PC-3 (cell line): ENCODE data around the gene ARHGEF16. TPM values are rescaled to one million over a fixed set of nuclear protein-coding genes. Genes with fewer than 3 reads are reported as not detected.

Experiments
- ATAC-seq: fragments of 200-7000 bp; cut with Tn5 transposase; 2 replicates; pipeline ENCODE4 v1.9.1; 2020; ENCODE audit warnings: mild to moderate bottlenecking, moderate library complexity
- BruUV-seq: library from RNA; stranded (reverse); fragments of 400-500 nt; replicated peaks from 2 replicates; lab custom pipeline; 2021; lab: Mats Ljungman, UMichigan
- CTCF ChIA-PET: fragments of 300-600 bp; sonication (Branson Sonifier 250); formaldehyde crosslinking; loops from one replicate; lab custom pipeline; 2022; ENCODE audit warnings: antibody characterized with exemption; lab: Charles Lee
- POLR2A ChIA-PET: fragments of 300-600 bp; sonication (Branson Sonifier 250); formaldehyde crosslinking; loops from one replicate; lab custom pipeline; 2022; ENCODE audit warnings: antibody characterized with exemption; ENCODE audit not compliant: unreplicated experiment; lab: Charles Lee
- DNase-seq: peaks from one replicate; pipeline ENCODE4 v3.0.0-alpha.2; 2015
- H2AFZ ChIP-seq: fragments of 300-600 bp; sonication (generic); 2 replicates; pipeline ENCODE4 v1.6.0; 2016; ENCODE audit warnings: antibody characterized with exemption, low read length
- H3F3A ChIP-seq: fragments of 300-600 bp; sonication (generic); one replicate; pipeline ENCODE4 v1.6.0; 2017; ENCODE audit warnings: antibody characterized with exemption, low read length, control low read depth, mild to moderate bottlenecking; ENCODE audit not compliant: unreplicated experiment
- H3K27ac ChIP-seq: fragments of 300-600 bp; sonication (generic); 2 replicates; pipeline ENCODE4 v1.5.1; 2016; ENCODE audit warnings: mild to moderate bottlenecking, low read length
- H3K27me3 ChIP-seq: fragments of 300-600 bp; sonication (generic); 2 replicates; pipeline ENCODE4 v1.6.1; 2016; ENCODE audit warnings: low read length, mixed read lengths
- H3K36me3 ChIP-seq: fragments of 300-600 bp; sonication (generic); 2 replicates; pipeline ENCODE4 v1.6.1; 2016; ENCODE audit warnings: low read depth, mixed run types, low read length, mixed read lengths
- H3K4me1 ChIP-seq: fragments of 300-600 bp; sonication (generic); 2 replicates; pipeline ENCODE4 v1.5.1; 2016; ENCODE audit warnings: low read length; ENCODE audit not compliant: insufficient read depth
- H3K4me2 ChIP-seq: fragments of 300-600 bp; sonication (generic); 2 replicates; pipeline ENCODE4 v1.6.0; 2016; ENCODE audit warnings: low read length
- H3K4me3 ChIP-seq: fragments of 300-600 bp; sonication (generic); 2 replicates; pipeline ENCODE4 v1.5.1; 2016; ENCODE audit warnings: mild to moderate bottlenecking, low read length, mixed read lengths
- H3K79me2 ChIP-seq: fragments of 300-600 bp; sonication (generic); 2 replicates; pipeline ENCODE4 v1.6.1; 2017; ENCODE audit warnings: low read length, mixed read lengths
- H3K9ac ChIP-seq: fragments of 300-600 bp; sonication (generic); 2 replicates; pipeline ENCODE4 v1.6.0; 2016; ENCODE audit warnings: mild to moderate bottlenecking, low read length
- H3K9me2 ChIP-seq: fragments of 300-600 bp; sonication (generic); replicated peaks from 2 replicates; pipeline ENCODE4 v1.6.1; 2016; ENCODE audit warnings: mixed run types, low read length, mixed read lengths
- H3K9me3 ChIP-seq: fragments of 300-600 bp; sonication (generic); 2 replicates; pipeline ENCODE4 v1.6.1; 2016; ENCODE audit warnings: low read length, mixed read lengths
- H4K20me1 ChIP-seq: fragments of 300-600 bp; sonication (generic); 2 replicates; pipeline ENCODE4 v1.6.1; 2016; ENCODE audit warnings: low read length, mixed read lengths
- EZH2 ChIP-seq: fragments of 300-600 bp; sonication (generic); IDR thresholded peaks from one replicate; pipeline ENCODE4 v1.6.1; 2017; ENCODE audit warnings: antibody characterized with exemption, mild to moderate bottlenecking, low read length; ENCODE audit not compliant: unreplicated experiment
- EZH2phosphoT487 ChIP-seq: fragments of 300-600 bp; sonication (generic); IDR thresholded peaks from 2 replicates; pipeline ENCODE4 v1.6.1; 2018; ENCODE audit warnings: mild to moderate bottlenecking, antibody characterized with exemption, low read length, borderline replicate concordance
- intact Hi-C: fragments of 100-400 bp; cut with micrococcal nuclease; formaldehyde crosslinking; loops from 2 replicates; pipeline ENCODE4 v1.9.0; 2023
- total RNA-seq: library from RNA; depleted of rRNA; stranded (reverse); fragments of >200 nt; gene quantifications from 2 replicates; pipeline ENCODE4 v1.2.3, GENCODE V29; 2014
- TF ChIP-seq, protein P1 (sequence below): fragments of 300-600 bp; sonication (generic); conservative IDR thresholded peaks from 2 replicates; pipeline ENCODE4 v1.5.1; 2017; ENCODE audit warnings: antibody characterized with exemption, low read depth, mild to moderate bottlenecking, low read length

Gene ARHGEF16
- total RNA-seq, 1 experiment from 2014 or later, result 54.3 TPM

DNA sequence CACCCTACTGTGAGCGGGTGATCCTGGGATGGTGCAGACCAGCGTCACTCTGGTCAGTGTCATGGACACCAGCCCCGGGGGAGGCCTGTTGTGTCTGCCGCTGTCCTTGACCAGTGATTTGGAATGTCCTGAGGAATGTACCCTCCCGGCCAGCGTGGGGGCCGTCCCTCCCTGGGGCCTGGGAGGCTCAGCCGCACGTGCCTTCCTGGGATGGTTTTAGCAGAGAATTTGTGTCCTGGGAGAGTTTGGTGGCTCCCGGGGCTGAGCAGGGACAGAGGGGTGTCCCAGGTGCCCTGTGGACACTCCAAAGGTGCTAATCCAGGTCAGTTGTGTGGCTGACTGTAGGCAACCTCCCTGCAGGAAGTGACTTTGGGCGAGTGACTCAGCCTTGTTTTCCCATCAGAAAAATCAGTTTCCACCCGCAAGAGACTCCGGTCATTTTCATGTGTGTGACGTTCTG lies 6.2 kb downstream of the ARHGEF16 start:
- ATAC-seq, result peak; percentile 58
- Histone ChIP-seq H4K20me1 (no peaks in the 10 kb centered on the region), H3K79me2 (peaks cover 10% of the 10 kb centered on the region; the same call in 1 of the 2 replicates), H3K9me2 (no peaks in the 10 kb centered on the region), H3K4me3 (no peak overlapping the region), H3F3A (no peaks in the 10 kb centered on the region), H3K4me1 (peaks cover 20% of the 10 kb centered on the region), H3K9ac (no peak overlapping the region), H3K36me3 (no peaks in the 10 kb centered on the region), H3K27me3 (no peaks in the 10 kb centered on the region), H3K27ac (0 out of 2 replicates have a peak overlapping the region, but pooled peaks have one; percentile 1), H3K4me2 (peak overlapping the region; percentile 3), H2AFZ (no peak overlapping the region), H3K9me3 (no peaks in the 10 kb centered on the region)
- BruUV-seq, result no TSS peak
- ChIA-PET CTCF (no interaction called here), POLR2A (no interaction called here)
- no peak for TF ChIP-seq EZH2phosphoT487
- TF ChIP-seq, protein P1, sequence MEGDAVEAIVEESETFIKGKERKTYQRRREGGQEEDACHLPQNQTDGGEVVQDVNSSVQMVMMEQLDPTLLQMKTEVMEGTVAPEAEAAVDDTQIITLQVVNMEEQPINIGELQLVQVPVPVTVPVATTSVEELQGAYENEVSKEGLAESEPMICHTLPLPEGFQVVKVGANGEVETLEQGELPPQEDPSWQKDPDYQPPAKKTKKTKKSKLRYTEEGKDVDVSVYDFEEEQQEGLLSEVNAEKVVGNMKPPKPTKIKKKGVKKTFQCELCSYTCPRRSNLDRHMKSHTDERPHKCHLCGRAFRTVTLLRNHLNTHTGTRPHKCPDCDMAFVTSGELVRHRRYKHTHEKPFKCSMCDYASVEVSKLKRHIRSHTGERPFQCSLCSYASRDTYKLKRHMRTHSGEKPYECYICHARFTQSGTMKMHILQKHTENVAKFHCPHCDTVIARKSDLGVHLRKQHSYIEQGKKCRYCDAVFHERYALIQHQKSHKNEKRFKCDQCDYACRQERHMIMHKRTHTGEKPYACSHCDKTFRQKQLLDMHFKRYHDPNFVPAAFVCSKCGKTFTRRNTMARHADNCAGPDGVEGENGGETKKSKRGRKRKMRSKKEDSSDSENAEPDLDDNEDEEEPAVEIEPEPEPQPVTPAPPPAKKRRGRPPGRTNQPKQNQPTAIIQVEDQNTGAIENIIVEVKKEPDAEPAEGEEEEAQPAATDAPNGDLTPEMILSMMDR, result no peak
- TF ChIP-seq EZH2, result no peak
- intact Hi-C loops, result no loop called here
- peak; percentile 44 for DNase-seq

DNA sequence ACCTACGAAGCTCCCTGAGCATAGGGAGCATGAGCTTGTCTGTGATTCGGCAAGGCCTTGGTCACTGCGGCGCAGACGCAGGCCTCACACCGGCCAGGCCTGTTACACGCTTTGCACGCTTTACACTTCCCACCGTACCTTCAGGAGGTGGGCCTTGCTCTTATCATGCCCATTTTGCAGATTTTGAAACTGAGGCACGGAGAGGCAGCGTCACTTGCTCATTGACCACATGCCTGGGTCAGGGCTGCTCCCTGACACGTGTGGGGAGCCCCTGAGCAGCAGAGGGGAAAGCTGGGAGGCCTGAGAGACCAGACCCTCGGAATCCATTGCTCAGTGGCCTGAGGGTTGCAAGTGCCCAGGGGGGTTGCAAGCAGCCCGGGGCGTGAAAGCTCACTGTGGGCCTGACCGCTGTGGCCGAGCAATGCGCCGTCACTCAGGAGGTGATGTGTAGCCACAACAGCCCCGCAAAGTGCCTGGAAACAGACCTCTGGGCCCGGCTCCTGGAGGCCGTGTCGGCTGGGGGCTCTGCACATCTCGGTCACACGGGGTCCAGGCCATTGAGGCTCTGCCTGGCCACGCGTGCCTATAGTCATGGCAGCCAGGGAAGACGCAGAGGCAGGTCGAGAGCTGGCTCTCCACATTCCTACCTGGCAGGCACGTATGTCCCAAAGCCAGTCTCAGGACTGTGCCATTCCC lies 6.9 kb downstream of the ARHGEF16 start:
- peaks cover 7% of the 10 kb centered on the region; the same call in 1 of the 2 replicates for H3K79me2 ChIP-seq
- H3K27ac ChIP-seq, result no peak overlapping the region
- TF ChIP-seq EZH2phosphoT487 (no peak), EZH2 (no peak)
- TF ChIP-seq, protein P1, result no peak
- H4K20me1 ChIP-seq, result no peaks in the 10 kb centered on the region
- H3K9ac ChIP-seq, result no peak overlapping the region
- DNase-seq, result no peak
- H2AFZ ChIP-seq, result no peak overlapping the region
- intact Hi-C loops, result no loop called here
- no peaks in the 10 kb centered on the region for H3K27me3 ChIP-seq
- no peaks in the 10 kb centered on the region for H3K36me3 ChIP-seq
- BruUV-seq, result no TSS peak
- ChIA-PET CTCF (no interaction called here), POLR2A (no interaction called here)
- H3K4me1 ChIP-seq, result peaks cover 20% of the 10 kb centered on the region
- no peak overlapping the region for H3K4me3 ChIP-seq
- no peaks in the 10 kb centered on the region for H3K9me2 ChIP-seq
- H3K9me3 ChIP-seq, result no peaks in the 10 kb centered on the region
- H3F3A ChIP-seq, result no peaks in the 10 kb centered on the region
- no peak overlapping the region for H3K4me2 ChIP-seq
- ATAC-seq, result no peak

DNA sequence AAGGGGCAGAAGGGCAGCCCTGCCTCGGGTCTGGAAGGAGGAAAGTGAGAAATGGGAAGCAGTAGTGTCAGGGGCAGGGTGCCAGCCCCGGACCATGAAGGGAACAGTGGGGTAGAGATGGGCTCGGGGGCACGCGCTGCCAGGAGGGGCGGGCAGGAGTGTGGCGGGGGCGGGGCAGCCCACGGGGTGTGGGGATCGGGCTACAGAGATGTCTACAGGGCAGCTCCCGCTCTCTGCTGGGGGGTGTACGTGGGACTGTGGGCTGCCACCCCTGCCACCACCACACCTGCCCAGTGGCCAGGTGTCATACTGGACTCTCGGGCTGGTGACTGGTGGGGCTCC lies 7.4 kb downstream of the ARHGEF16 start:
- intact Hi-C loops, result no loop called here
- Histone ChIP-seq H3F3A (no peaks in the 10 kb centered on the region), H3K79me2 (peaks cover 7% of the 10 kb centered on the region; the same call in 1 of the 2 replicates), H3K4me1 (peaks cover 20% of the 10 kb centered on the region), H3K4me2 (no peak overlapping the region), H4K20me1 (no peaks in the 10 kb centered on the region), H3K27ac (no peak overlapping the region), H3K9me3 (no peaks in the 10 kb centered on the region), H3K27me3 (no peaks in the 10 kb centered on the region), H3K9me2 (no peaks in the 10 kb centered on the region), H3K9ac (no peak overlapping the region), H3K36me3 (no peaks in the 10 kb centered on the region), H2AFZ (no peak overlapping the region), H3K4me3 (no peak overlapping the region)
- TF ChIP-seq EZH2 (no peak), EZH2phosphoT487 (no peak)
- TF ChIP-seq, protein P1, result no peak
- ChIA-PET CTCF (no interaction called here), POLR2A (no interaction called here)
- no peak for DNase-seq
- BruUV-seq, result no TSS peak
- ATAC-seq, result no peak
